Caco-2 (cell line): ENCODE data around the gene PHF20. TPM values are rescaled to one million over a fixed set of nuclear protein-coding genes. Genes with fewer than 3 reads are reported as not detected.

Experiments used
- BruUV-seq: library from RNA; stranded (reverse); fragments of 400-500 nt; replicated peaks from 2 replicates; lab custom pipeline; 2021; lab: Mats Ljungman, UMichigan
- CTCF ChIA-PET: fragments of 300-600 bp; sonication (Branson Sonifier 250); formaldehyde crosslinking; loops from one replicate; lab custom pipeline; 2022; ENCODE audit warnings: antibody characterized with exemption; lab: Charles Lee
- POLR2A ChIA-PET: fragments of 300-600 bp; sonication (Branson Sonifier 250); formaldehyde crosslinking; loops from one replicate; lab custom pipeline; 2022; ENCODE audit warnings: antibody characterized with exemption; lab: Charles Lee
- DNase-seq, 2 experiments: peaks; one replicate each; pipeline versions ENCODE4 v3.0.0 to v3.0.0-alpha.2; 2020 to 2022
- H3K27me3 ChIP-seq: replicated peaks from 2 replicates; pipeline ENCODE4 v1.6.0; 2011; ENCODE audit warnings: low read length; ENCODE audit not compliant: control insufficient read depth, insufficient read depth
- H3K36me3 ChIP-seq: 2 replicates; pipeline ENCODE4 v1.5.1; 2011; ENCODE audit warnings: low read length; ENCODE audit not compliant: control insufficient read depth, insufficient read depth
- H3K4me1 ChIP-seq: fragments of 250-450 bp; sonication (Bioruptor Pico); 2 replicates; pipeline ENCODE4 v1.5.1; 2020; ENCODE audit warnings: mild to moderate bottlenecking
- H3K4me3 ChIP-seq: 2 replicates; pipeline ENCODE4 v1.5.1; 2011; ENCODE audit warnings: low read depth, mild to moderate bottlenecking, control low read depth, low read length
- H3K9me3 ChIP-seq: fragments of 250-450 bp; sonication (Bioruptor Pico); 2 replicates; pipeline ENCODE4 v1.5.1; 2020; ENCODE audit warnings: mild to moderate bottlenecking, moderate library complexity
- H3K27ac Mint-ChIP-seq: one replicate; pipeline ENCODE4 v1.8.0; 2022; ENCODE audit warnings: mixed read lengths; ENCODE audit not compliant: unreplicated experiment
- H3K27me3 Mint-ChIP-seq: one replicate; pipeline ENCODE4 v1.8.0; 2022; ENCODE audit warnings: mixed read lengths; ENCODE audit not compliant: insufficient read depth, unreplicated experiment
- H3K36me3 Mint-ChIP-seq: one replicate; pipeline ENCODE4 v1.8.0; 2022; ENCODE audit warnings: mild to moderate bottlenecking, mixed read lengths; ENCODE audit not compliant: insufficient read depth, unreplicated experiment
- H3K4me1 Mint-ChIP-seq: one replicate; pipeline ENCODE4 v1.8.0; 2022; ENCODE audit warnings: low read depth, mixed read lengths; ENCODE audit not compliant: unreplicated experiment
- H3K4me3 Mint-ChIP-seq: one replicate; pipeline ENCODE4 v1.8.0; 2022; ENCODE audit warnings: mild to moderate bottlenecking, moderate library complexity, mixed read lengths; ENCODE audit not compliant: unreplicated experiment
- H3K9me3 Mint-ChIP-seq: one replicate; pipeline ENCODE4 v1.8.0; 2022; ENCODE audit warnings: mixed read lengths; ENCODE audit not compliant: unreplicated experiment
- intact Hi-C: fragments of 100-400 bp; cut with micrococcal nuclease; formaldehyde crosslinking; loops from one replicate; pipeline ENCODE4 v1.10.0; 2022; ENCODE audit not compliant: unreplicated experiment
- total RNA-seq: library from RNA; stranded (reverse); gene quantifications from 2 replicates; pipeline ENCODE4 v1.2.3, GENCODE V29; 2022
- TF ChIP-seq, protein P1 (sequence below), 2 experiments: fragments of 200-600 bp in 1 of 2; IDR thresholded peaks; 1 replicate in 1 of 2; 2 replicates in 1 of 2; pipeline versions ENCODE4 v1.5.1 to v1.8.0; 2011 to 2022; ENCODE audit warnings: antibody characterized with exemption in 1 of 2, control low read depth in 1 of 2, inconsistent platforms in 1 of 2, low read depth in 1 of 2, low read length in 1 of 2, mild to moderate bottlenecking in 1 of 2, moderate library complexity in 1 of 2; ENCODE audit not compliant: insufficient read depth in 1 of 2, severe bottlenecking in 1 of 2, unreplicated experiment in 1 of 2

The PHF20 gene
- total RNA-seq, 1 experiment from 2014 or later, result 109 TPM

DNA sequence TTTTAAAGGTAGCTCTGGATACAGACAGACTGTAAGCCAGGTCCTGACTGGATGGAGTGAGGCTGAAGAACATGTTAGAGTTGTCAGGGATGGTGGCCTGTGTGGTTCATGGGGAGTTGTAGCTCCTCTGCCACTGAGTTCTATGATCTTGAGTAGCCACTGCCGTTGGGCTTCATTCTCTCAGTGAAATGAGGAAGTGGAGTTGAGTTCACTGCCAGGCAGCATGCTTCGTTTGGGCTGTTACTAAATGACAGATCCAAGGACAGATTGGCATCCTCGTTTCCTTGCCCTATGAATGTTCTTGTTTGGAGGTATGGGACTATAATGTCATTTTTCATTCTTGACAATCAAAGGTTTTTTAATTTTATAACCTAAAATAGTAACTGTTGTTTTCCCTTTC is 145.3 kb downstream of the PHF20 start:
- H3K27ac Mint-ChIP-seq, result no peak overlapping the region
- no peaks in the 10 kb centered on the region for H3K4me1 ChIP-seq
- TF ChIP-seq, protein P1, sequence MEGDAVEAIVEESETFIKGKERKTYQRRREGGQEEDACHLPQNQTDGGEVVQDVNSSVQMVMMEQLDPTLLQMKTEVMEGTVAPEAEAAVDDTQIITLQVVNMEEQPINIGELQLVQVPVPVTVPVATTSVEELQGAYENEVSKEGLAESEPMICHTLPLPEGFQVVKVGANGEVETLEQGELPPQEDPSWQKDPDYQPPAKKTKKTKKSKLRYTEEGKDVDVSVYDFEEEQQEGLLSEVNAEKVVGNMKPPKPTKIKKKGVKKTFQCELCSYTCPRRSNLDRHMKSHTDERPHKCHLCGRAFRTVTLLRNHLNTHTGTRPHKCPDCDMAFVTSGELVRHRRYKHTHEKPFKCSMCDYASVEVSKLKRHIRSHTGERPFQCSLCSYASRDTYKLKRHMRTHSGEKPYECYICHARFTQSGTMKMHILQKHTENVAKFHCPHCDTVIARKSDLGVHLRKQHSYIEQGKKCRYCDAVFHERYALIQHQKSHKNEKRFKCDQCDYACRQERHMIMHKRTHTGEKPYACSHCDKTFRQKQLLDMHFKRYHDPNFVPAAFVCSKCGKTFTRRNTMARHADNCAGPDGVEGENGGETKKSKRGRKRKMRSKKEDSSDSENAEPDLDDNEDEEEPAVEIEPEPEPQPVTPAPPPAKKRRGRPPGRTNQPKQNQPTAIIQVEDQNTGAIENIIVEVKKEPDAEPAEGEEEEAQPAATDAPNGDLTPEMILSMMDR (IDR thresholded peaks at IDR 0.05; ENCODE audit: insufficient read depth in 1 of 2, low read depth in 1 of 2, low read length in 1 of 2, severe bottlenecking in 1 of 2, unreplicated experiment in 1 of 2), result no peak
- DNase-seq, result no peak
- H3K36me3 ChIP-seq, result peaks cover 11% of the 10 kb centered on the region
- BruUV-seq, result no TSS peak
- POLR2A ChIA-PET, result no interaction called here
- H3K9me3 Mint-ChIP-seq, result no peaks in the 10 kb centered on the region
- intact Hi-C loops, result no loop called here
- no peak overlapping the region for H3K4me3 ChIP-seq
- H3K27me3 Mint-ChIP-seq, result no peaks in the 10 kb centered on the region
- CTCF ChIA-PET, result interaction anchor here (1.2 kb wide), 2 partner anchors 10 to 74 kb away, joined by 3 read pairs; no protein-coding TSS in a partner anchor
- no peaks in the 10 kb centered on the region for H3K4me1 Mint-ChIP-seq
- peaks cover 66% of the 10 kb centered on the region for H3K36me3 Mint-ChIP-seq
- no peaks in the 10 kb centered on the region for H3K9me3 ChIP-seq
- H3K4me3 Mint-ChIP-seq, result no peak overlapping the region
- no peaks in the 10 kb centered on the region for H3K27me3 ChIP-seq

DNA sequence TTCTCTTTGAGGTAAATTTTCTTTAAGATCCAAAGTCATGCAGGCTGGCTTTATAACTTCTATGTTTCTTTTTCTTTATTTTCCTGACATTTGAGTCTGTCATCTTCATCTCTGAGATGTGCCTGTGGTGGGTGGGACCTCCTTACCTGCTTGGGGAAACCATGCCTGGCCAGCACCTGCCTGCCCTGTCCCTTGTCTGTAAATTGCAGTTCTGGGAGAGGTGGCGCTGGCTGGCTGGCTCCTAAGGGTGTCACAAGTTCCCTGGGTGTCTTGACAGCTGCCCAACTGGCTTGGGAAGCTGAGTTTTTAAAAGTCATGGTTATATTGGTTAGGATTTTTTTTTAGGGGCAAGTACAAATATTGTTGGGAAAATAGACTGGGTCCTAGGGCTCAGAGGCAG is 146.2 kb downstream of the PHF20 start:
- TF ChIP-seq, protein P1 (IDR thresholded peaks at IDR 0.05; ENCODE audit: insufficient read depth in 1 of 2, low read depth in 1 of 2, low read length in 1 of 2, severe bottlenecking in 1 of 2, unreplicated experiment in 1 of 2), result no peak
- ChIA-PET POLR2A (no interaction called here), CTCF (interaction anchor here (1.2 kb wide), 1 partner anchor 73 kb away, joined by 3 read pairs; no protein-coding TSS in a partner anchor)
- intact Hi-C loops, result no loop called here
- no peak overlapping the region for H3K4me3 ChIP-seq
- no peak overlapping the region for H3K27ac Mint-ChIP-seq
- no peaks in the 10 kb centered on the region for H3K27me3 Mint-ChIP-seq
- H3K4me3 Mint-ChIP-seq, result no peak overlapping the region
- no TSS peak for BruUV-seq
- no peaks in the 10 kb centered on the region for H3K9me3 ChIP-seq
- no peaks in the 10 kb centered on the region for H3K9me3 Mint-ChIP-seq
- H3K27me3 ChIP-seq, result no peaks in the 10 kb centered on the region
- peaks cover 59% of the 10 kb centered on the region for H3K36me3 Mint-ChIP-seq
- no peaks in the 10 kb centered on the region for H3K4me1 Mint-ChIP-seq
- H3K36me3 ChIP-seq, result peaks cover 11% of the 10 kb centered on the region
- DNase-seq, result no peak
- no peaks in the 10 kb centered on the region for H3K4me1 ChIP-seq

DNA sequence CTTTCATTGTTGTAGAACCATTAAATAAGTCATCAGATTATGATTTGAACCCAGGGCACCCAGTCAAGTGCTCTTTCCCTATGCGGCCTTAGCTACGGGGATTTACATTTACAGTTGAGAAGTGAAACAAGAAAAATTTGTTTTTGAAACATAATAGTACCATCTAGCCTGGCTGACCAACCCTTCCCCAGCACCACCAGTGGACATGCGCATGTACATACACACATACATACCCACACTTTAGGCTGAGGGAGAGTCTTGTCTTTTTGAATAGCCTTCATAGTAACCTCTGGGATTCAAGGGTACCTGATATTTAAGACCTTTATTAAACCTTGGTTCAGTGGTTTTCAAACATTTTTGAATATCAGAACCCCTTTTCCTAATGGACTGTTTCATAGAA is 148.7 kb downstream of the PHF20 start:
- ChIA-PET POLR2A (no interaction called here), CTCF (no interaction called here)
- no peak for DNase-seq
- H3K4me1 Mint-ChIP-seq, result no peaks in the 10 kb centered on the region
- peaks cover 59% of the 10 kb centered on the region for H3K36me3 Mint-ChIP-seq
- H3K27me3 Mint-ChIP-seq, result no peaks in the 10 kb centered on the region
- Histone ChIP-seq H3K27me3 (no peaks in the 10 kb centered on the region), H3K9me3 (no peaks in the 10 kb centered on the region), H3K36me3 (peaks cover 8% of the 10 kb centered on the region), H3K4me3 (no peak overlapping the region), H3K4me1 (no peaks in the 10 kb centered on the region)
- H3K9me3 Mint-ChIP-seq, result no peaks in the 10 kb centered on the region
- no peak overlapping the region for H3K4me3 Mint-ChIP-seq
- no TSS peak for BruUV-seq
- no peak overlapping the region for H3K27ac Mint-ChIP-seq
- TF ChIP-seq, protein P1 (IDR thresholded peaks at IDR 0.05; ENCODE audit: insufficient read depth in 1 of 2, low read depth in 1 of 2, low read length in 1 of 2, severe bottlenecking in 1 of 2, unreplicated experiment in 1 of 2), result no peak
- intact Hi-C loops, result no loop called here
